Esophagus squamous epithelium (tissue), 5 donors: Measurements from ENCODE around the gene IGBP1. TPM values are rescaled to one million over a fixed set of nuclear protein-coding genes. Genes with fewer than 3 reads are reported as not detected.
"Not testable (repeated sequence)": the region's sequence is repeated elsewhere in the genome, so short reads cannot be mapped to it uniquely, and the experiment has no call there.

Experiments
- DNase-seq: peaks from one replicate; lab custom pipeline; 2025; lab: John Stamatoyannopoulos, UW
- H3K27ac ChIP-seq, 4 donors: fragments of 200-600 bp; sonication (generic); one replicate each; pipeline ENCODE4 v1.5.1; 2016 to 2019; ENCODE audit warnings: mild to moderate bottlenecking in 1 of 4
- H3K27me3 ChIP-seq, 4 donors: fragments of 200-600 bp; sonication (generic); 1 replicate in 3 of 4; 2 replicates in 1 of 4; pipeline versions ENCODE4 v1.5.1 to v1.6.0; 2017 to 2021; ENCODE audit warnings: antibody characterized with exemption in 1 of 4
- H3K36me3 ChIP-seq, 3 donors: fragments of 200-600 bp; sonication (generic); one replicate each; pipeline ENCODE4 v1.5.1; 2016 to 2019
- H3K4me1 ChIP-seq, 3 donors: fragments of 200-600 bp; sonication (generic); one replicate each; pipeline ENCODE4 v1.5.1; 2017 to 2019
- H3K4me3 ChIP-seq, 4 donors: fragments of 200-600 bp; sonication (generic); 1 replicate in 3 of 4; 2 replicates in 1 of 4; pipeline ENCODE4 v1.5.1; 2016 to 2019; ENCODE audit warnings: mild to moderate bottlenecking in 2 of 4, moderate library complexity in 1 of 4
- H3K9me3 ChIP-seq, 3 donors: fragments of 200-600 bp; sonication (generic); one replicate each; pipeline ENCODE4 v1.5.1; 2016 to 2019
- POLR2A ChIP-seq, 4 donors: fragments of 450-650 bp; IDR thresholded peaks; one replicate each; pipeline ENCODE4 v1.6.1; 2017; ENCODE audit warnings: antibody characterized with exemption in 4 of 4, mild to moderate bottlenecking in 4 of 4, moderate library complexity in 3 of 4
- WGBS, 2 donors: methylation state at CpG; one replicate each; pipeline ENCODE4 v1.1.5; 2018; 5-methylcytosine and 5-hydroxymethylcytosine counted together
- intact Hi-C: fragments of 100-400 bp; cut with DNase I; formaldehyde crosslinking; loops from one replicate; pipeline ENCODE4 v1.15.0; 2022
- total RNA-seq, 4 donors: library from RNA; depleted of rRNA; stranded (reverse); fragments of >200 nt; gene quantifications; one replicate each; pipeline ENCODE4 v1.1.0, GENCODE V29; 2016
- TF ChIP-seq, protein P1 (sequence below), 6 experiments: fragments of 450-650 bp in 4 of 6; fragments of 200-600 bp in 2 of 6; sonication (generic) in 2 of 6; IDR thresholded peaks; one replicate each; pipeline ENCODE4 v1.5.1; 2016 to 2019; ENCODE audit warnings: antibody characterized with exemption in 6 of 6, mild to moderate bottlenecking in 4 of 6, moderate library complexity in 4 of 6
- donor health status: DM: yes; HTN: yes; CAD: no.

Gene IGBP1
- total RNA-seq, 4 donors from 2014 or later: 26.5 to 66.0 (median 45.6) TPM

DNA sequence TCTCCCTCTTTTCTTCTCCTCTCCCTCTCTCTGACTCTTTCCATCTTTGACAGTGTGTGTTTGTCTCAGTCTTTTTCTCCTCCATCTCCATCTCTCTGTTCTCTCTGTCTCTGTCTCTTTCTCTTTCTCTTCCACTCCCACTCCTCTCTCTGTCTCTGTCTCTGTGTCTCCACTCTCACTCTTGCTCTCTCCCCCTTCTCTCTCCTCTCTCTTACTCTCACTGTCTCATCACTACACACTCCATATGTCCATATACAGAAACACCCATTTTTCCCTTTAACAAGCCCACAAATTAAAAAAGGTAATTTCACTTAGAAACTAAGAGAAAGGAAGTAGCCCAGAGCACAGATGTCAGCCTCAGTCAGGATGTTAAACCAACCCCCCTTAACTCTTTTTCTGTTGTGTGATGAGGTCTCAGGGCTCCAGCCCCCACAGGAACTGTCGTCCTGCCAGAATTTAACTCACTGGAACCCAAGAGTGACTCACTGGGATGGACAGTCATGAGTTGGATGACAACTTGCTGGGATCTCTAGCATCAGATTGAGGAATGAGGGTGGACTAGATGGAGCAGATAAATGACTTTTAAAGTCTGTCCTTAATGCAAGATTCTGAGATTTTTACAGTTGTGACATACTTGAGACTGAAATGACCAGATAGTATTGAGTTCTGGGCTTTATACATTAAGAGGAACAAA is 43.5 kb upstream of the IGBP1 start:
- H3K9me3 ChIP-seq: no peaks in the 10 kb centered on the region
- intact Hi-C loops: loop anchor here (10.0 kb wide), 1 partner anchor 55 kb away; no protein-coding TSS in a partner anchor
- no peak overlapping the region for H3K4me3 ChIP-seq
- H3K27ac ChIP-seq: no peak overlapping the region
- WGBS, 2 donors: 29% methylated on average over 1 of the region's 1 CpG; no CpG with 5 or more reads in 1 of the 2 donors
- TF ChIP-seq POLR2A (IDR thresholded peaks at IDR 0.05): no peak
- TF ChIP-seq, protein P1, sequence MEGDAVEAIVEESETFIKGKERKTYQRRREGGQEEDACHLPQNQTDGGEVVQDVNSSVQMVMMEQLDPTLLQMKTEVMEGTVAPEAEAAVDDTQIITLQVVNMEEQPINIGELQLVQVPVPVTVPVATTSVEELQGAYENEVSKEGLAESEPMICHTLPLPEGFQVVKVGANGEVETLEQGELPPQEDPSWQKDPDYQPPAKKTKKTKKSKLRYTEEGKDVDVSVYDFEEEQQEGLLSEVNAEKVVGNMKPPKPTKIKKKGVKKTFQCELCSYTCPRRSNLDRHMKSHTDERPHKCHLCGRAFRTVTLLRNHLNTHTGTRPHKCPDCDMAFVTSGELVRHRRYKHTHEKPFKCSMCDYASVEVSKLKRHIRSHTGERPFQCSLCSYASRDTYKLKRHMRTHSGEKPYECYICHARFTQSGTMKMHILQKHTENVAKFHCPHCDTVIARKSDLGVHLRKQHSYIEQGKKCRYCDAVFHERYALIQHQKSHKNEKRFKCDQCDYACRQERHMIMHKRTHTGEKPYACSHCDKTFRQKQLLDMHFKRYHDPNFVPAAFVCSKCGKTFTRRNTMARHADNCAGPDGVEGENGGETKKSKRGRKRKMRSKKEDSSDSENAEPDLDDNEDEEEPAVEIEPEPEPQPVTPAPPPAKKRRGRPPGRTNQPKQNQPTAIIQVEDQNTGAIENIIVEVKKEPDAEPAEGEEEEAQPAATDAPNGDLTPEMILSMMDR (IDR thresholded peaks at IDR 0.05): no peak
- no peaks in the 10 kb centered on the region for H3K36me3 ChIP-seq
- H3K27me3 ChIP-seq: no peaks in the 10 kb centered on the region
- peaks cover 0 to 8% (median 0%) of the 10 kb centered on the region in 3 donors for H3K4me1 ChIP-seq
- DNase-seq: no peak

DNA sequence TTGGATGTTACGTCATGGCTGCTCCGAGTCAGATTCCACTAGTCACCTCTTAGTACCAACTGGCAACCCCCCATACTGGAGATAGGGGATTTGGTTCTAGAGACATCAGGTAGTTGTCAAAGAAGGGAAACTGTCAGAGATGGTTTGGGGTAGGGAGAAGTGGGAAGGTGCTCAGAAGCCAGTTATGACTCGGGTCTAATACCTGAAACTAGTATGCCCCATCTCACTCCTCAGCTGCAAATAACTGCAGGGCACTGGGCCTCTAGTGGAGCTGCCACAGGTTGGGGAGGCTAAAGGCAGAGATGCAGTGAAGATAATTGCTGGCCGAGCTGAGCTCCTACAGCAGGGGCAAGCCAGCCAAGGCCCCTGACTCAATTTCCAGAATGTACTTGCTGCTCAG is 41.0 kb upstream of the IGBP1 start:
- 86% methylated on average over 4 of the region's 4 CpGs; no CpG with 5 or more reads in 1 of the 2 donors for WGBS, 2 donors
- intact Hi-C loops: loop anchor here (10.0 kb wide), 1 partner anchor 57 kb away; no protein-coding TSS in a partner anchor
- H3K36me3 ChIP-seq: no peaks in the 10 kb centered on the region
- peaks cover 0 to 8% (median 0%) of the 10 kb centered on the region in 3 donors for H3K4me1 ChIP-seq
- no peak overlapping the region for H3K4me3 ChIP-seq
- no peaks in the 10 kb centered on the region for H3K27me3 ChIP-seq
- TF ChIP-seq POLR2A (IDR thresholded peaks at IDR 0.05): no peak
- TF ChIP-seq, protein P1 (IDR thresholded peaks at IDR 0.05): no peak
- no peak for DNase-seq
- no peaks in the 10 kb centered on the region for H3K9me3 ChIP-seq
- no peak overlapping the region for H3K27ac ChIP-seq

GRCh38 chrX:70096052-70096451 is 37.2 kb upstream of the IGBP1 start:
- Histone ChIP-seq H3K36me3 (no peaks in the 10 kb centered on the region), H3K27ac (no peak overlapping the region), H3K4me1 (no peaks in the 10 kb centered on the region), H3K9me3 (no peaks in the 10 kb centered on the region), H3K4me3 (no peak overlapping the region), H3K27me3 (no peaks in the 10 kb centered on the region)
- no peak for TF ChIP-seq POLR2A (IDR thresholded peaks at IDR 0.05)
- TF ChIP-seq, protein P1 (IDR thresholded peaks at IDR 0.05): peak in 1 of 6 experiments; percentile 12
- intact Hi-C loops: loop anchor here (10.0 kb wide), 1 partner anchor 61 kb away; no protein-coding TSS in a partner anchor
- no peak for DNase-seq
- WGBS, 2 donors: 34 to 36% methylated on average over 2 of the region's 2 CpGs

DNA sequence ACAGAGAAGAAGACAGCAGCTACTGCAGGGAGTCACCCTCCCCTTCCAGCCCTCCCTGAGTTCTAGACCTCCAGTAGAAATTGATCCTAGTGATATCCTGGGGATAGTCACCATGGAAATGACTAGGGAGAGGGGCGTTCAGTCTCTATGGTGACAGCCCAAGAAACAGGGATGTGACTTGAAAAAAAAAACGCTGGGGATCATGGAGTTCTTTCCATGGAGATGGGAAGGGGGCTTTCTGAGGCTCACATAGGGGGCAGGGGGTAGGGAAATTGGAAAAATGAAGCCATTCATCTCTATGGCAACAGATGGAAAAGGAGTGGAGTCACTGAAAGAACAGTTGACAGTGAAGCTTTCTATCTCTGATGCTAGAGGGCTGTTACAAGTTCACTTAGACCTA is 28.0 kb upstream of the IGBP1 start:
- Histone ChIP-seq H3K4me3 (no peak overlapping the region), H3K36me3 (no peaks in the 10 kb centered on the region), H3K4me1 (no peaks in the 10 kb centered on the region), H3K27me3 (no peaks in the 10 kb centered on the region), H3K27ac (no peak overlapping the region), H3K9me3 (no peaks in the 10 kb centered on the region)
- DNase-seq: no peak
- intact Hi-C loops: no loop called here
- TF ChIP-seq POLR2A (IDR thresholded peaks at IDR 0.05): no peak
- TF ChIP-seq, protein P1 (IDR thresholded peaks at IDR 0.05): no peak
- 17 to 46% methylated on average over 1 to 2 of the region's 2 CpGs for WGBS, 2 donors

DNA sequence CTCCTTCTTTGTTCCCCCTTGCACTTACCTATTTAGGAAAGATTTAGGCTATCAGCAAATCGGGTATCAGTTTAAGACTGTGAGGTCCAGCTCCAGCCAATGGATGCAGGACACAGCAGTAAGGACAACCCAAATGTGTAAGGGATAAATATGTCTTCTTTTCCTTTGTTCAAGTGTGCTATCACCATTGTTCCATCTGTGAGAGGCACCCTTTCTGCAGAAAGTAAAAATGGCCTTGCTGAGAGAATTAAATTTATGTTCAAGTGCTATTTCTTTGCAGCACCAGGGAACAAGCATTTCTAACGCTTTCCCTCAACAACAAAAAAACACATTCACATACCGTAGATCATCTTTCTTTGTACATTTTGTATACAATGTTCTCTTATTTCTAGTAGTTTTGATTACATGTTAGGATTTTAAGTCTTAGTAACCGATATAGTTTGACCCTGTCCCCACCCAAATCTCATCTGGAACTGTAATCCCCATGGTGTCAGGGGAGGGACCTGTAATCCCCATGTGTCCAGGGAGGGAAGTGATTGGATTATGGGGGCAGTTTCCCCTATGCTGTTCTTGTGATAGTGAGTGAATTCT is 21.7 kb upstream of the IGBP1 start:
- not testable (repeated sequence) for H3K27me3 ChIP-seq

More for the DNA sequence above, 21.7 kb upstream of the IGBP1 start:
- WGBS, 2 donors: 96 to 100% methylated on average over 4 of the region's 4 CpGs
- intact Hi-C loops, H3K36me3 ChIP-seq, H3K4me3 ChIP-seq, DNase-seq, H3K4me1 ChIP-seq, H3K27ac ChIP-seq: not testable (repeated sequence)
- peaks cover 0 to 13% (median 13%) of the 10 kb centered on the region in 3 donors for H3K9me3 ChIP-seq
